WTC11 (cell line): ENCODE data around the gene UNC13C. TPM values are rescaled to one million over a fixed set of nuclear protein-coding genes. Genes with fewer than 3 reads are reported as not detected.

Experiments
- ATAC-seq: fragments of 200-7000 bp; cut with Tn5 transposase; 2 replicates; pipeline ENCODE4 v1.10.0; 2021; ENCODE audit warnings: mild to moderate bottlenecking, moderate library complexity
- CTCF ChIA-PET: fragments of 300-600 bp; sonication (Branson Sonifier 250); formaldehyde crosslinking; loops from one replicate; lab custom pipeline; 2021; ENCODE audit warnings: antibody characterized with exemption; lab: Charles Lee
- POLR2A ChIA-PET: fragments of 350-600 bp; sonication (Branson Sonifier 250); formaldehyde crosslinking; loops from one replicate; lab custom pipeline; 2021; ENCODE audit warnings: antibody characterized with exemption; lab: Charles Lee
- DNase-seq: peaks from one replicate; pipeline ENCODE4 v3.0.0; 2021; ENCODE audit warnings: low spot score
- H3K27ac Mint-ChIP-seq: 2 replicates; pipeline ENCODE4 v1.8.0; 2021; ENCODE audit warnings: mixed read lengths
- H3K27me3 Mint-ChIP-seq: 2 replicates; pipeline ENCODE4 v1.8.0; 2021; ENCODE audit warnings: low read depth, mild to moderate bottlenecking, moderate library complexity, mixed read lengths
- H3K36me3 Mint-ChIP-seq: 2 replicates; pipeline ENCODE4 v1.8.0; 2021; ENCODE audit warnings: mixed read lengths
- H3K4me1 Mint-ChIP-seq: 2 replicates; pipeline ENCODE4 v1.8.0; 2022; ENCODE audit warnings: mixed read lengths
- H3K4me3 Mint-ChIP-seq: 2 replicates; pipeline ENCODE4 v1.8.0; 2021; ENCODE audit warnings: mild to moderate bottlenecking, moderate library complexity, mixed read lengths
- H3K9me3 Mint-ChIP-seq: 2 replicates; pipeline ENCODE4 v1.8.0; 2021; ENCODE audit warnings: mixed read lengths
- ARID4B ChIP-seq: sonication (generic); formaldehyde crosslinking; IDR thresholded peaks from 2 replicates; pipeline ENCODE4 v1.8.0; 2023; ENCODE audit warnings: missing genetic modification reagents, mild to moderate bottlenecking, borderline replicate concordance
- ATF2 ChIP-seq: sonication (generic); formaldehyde crosslinking; IDR thresholded peaks from 2 replicates; pipeline ENCODE4 v1.8.1; 2022; ENCODE audit warnings: low read depth, missing genetic modification reagents, borderline replicate concordance
- ERG ChIP-seq: fragments of 250-450 bp; sonication (Bioruptor Pico); IDR thresholded peaks from 2 replicates; pipeline ENCODE4 v1.8.0; 2021; ENCODE audit warnings: mild to moderate bottlenecking
- FOXK1 ChIP-seq: sonication (generic); formaldehyde crosslinking; IDR thresholded peaks from 2 replicates; pipeline ENCODE4 v1.8.0; 2022; ENCODE audit warnings: mild to moderate bottlenecking, moderate library complexity, missing genetic modification reagents
- GABPB1 ChIP-seq: sonication (generic); formaldehyde crosslinking; IDR thresholded peaks from 2 replicates; pipeline ENCODE4 v1.8.1; 2023; ENCODE audit warnings: mild to moderate bottlenecking, missing genetic modification reagents
- IRF1 ChIP-seq: sonication (generic); formaldehyde crosslinking; IDR thresholded peaks from 2 replicates; pipeline ENCODE4 v1.8.0; 2023; ENCODE audit warnings: missing genetic modification reagents
- IRF2 ChIP-seq: sonication (generic); formaldehyde crosslinking; IDR thresholded peaks from 2 replicates; pipeline ENCODE4 v1.8.0; 2022; ENCODE audit warnings: low read depth, missing genetic modification reagents, borderline replicate concordance
- MLX ChIP-seq: sonication (generic); formaldehyde crosslinking; IDR thresholded peaks from 2 replicates; pipeline ENCODE4 v1.8.1; 2023; ENCODE audit warnings: mild to moderate bottlenecking, missing genetic modification reagents, moderate library complexity
- PRDM15 ChIP-seq: sonication (generic); formaldehyde crosslinking; IDR thresholded peaks from 2 replicates; pipeline ENCODE4 v1.8.0; 2022; ENCODE audit warnings: missing genetic modification reagents
- USF1 ChIP-seq: sonication (generic); formaldehyde crosslinking; IDR thresholded peaks from 2 replicates; pipeline ENCODE4 v1.8.0; 2022; ENCODE audit warnings: mild to moderate bottlenecking, missing genetic modification reagents
- USF2 ChIP-seq: sonication (generic); formaldehyde crosslinking; IDR thresholded peaks from 2 replicates; pipeline ENCODE4 v1.8.1; 2023; ENCODE audit warnings: mild to moderate bottlenecking, missing genetic modification reagents, moderate library complexity
- ZBTB43 ChIP-seq: sonication (generic); formaldehyde crosslinking; IDR thresholded peaks from 2 replicates; pipeline ENCODE4 v1.8.1; 2023; ENCODE audit warnings: mild to moderate bottlenecking, missing genetic modification reagents
- ZMAT4 ChIP-seq: fragments of 250-450 bp; sonication (Bioruptor Pico); IDR thresholded peaks from 2 replicates; pipeline ENCODE4 v1.9.0; 2021; ENCODE audit warnings: mild to moderate bottlenecking
- ZNF219 ChIP-seq: sonication (generic); formaldehyde crosslinking; IDR thresholded peaks from 2 replicates; pipeline ENCODE4 v1.8.0; 2023; ENCODE audit warnings: missing genetic modification reagents, mild to moderate bottlenecking, borderline replicate concordance
- ZNF512 ChIP-seq: sonication (generic); formaldehyde crosslinking; IDR thresholded peaks from 2 replicates; pipeline ENCODE4 v1.8.1; 2022; ENCODE audit warnings: missing genetic modification reagents, borderline replicate concordance
- total RNA-seq: library from RNA; stranded (reverse); gene quantifications from 3 replicates; pipeline ENCODE4 v1.2.3, GENCODE V29; 2021

UNC13C gene
- total RNA-seq, 1 experiment from 2014 or later = 0.07 TPM

GRCh38 chr15:54638666-54639065 lies 660.4 kb downstream of the UNC13C start:
- no peaks in the 10 kb centered on the region for H3K4me1 Mint-ChIP-seq
- CTCF ChIA-PET = no interaction called here
- no peak overlapping the region for H3K27ac Mint-ChIP-seq
- H3K9me3 Mint-ChIP-seq = peaks cover 27% of the 10 kb centered on the region
- H3K36me3 Mint-ChIP-seq = no peaks in the 10 kb centered on the region
- no peaks in the 10 kb centered on the region; the same call in 1 of the 2 replicates for H3K27me3 Mint-ChIP-seq
- no peak for ATAC-seq
- POLR2A ChIA-PET = no interaction called here
- no peak for DNase-seq
- no peak overlapping the region for H3K4me3 Mint-ChIP-seq
- no peak for TF ChIP-seq FOXK1 (CRISPR knock-in tag)
- no peak for TF ChIP-seq USF1
- no peak for TF ChIP-seq ZBTB43 (CRISPR knock-in tag)
- no peak for TF ChIP-seq PRDM15
- no peak for TF ChIP-seq USF2
- TF ChIP-seq ERG (CRISPR knock-in tag) = no peak
- no peak for TF ChIP-seq ATF2 (CRISPR knock-in tag)
- no peak for TF ChIP-seq GABPB1 (CRISPR knock-in tag)
- TF ChIP-seq ZNF219 (CRISPR knock-in tag) = no peak
- no peak for TF ChIP-seq ZMAT4 (CRISPR knock-in tag)

- Mint-ChIP-seq H3K27ac (no peak overlapping the region), H3K9me3 (peaks cover 27% of the 10 kb centered on the region), H3K4me1 (no peaks in the 10 kb centered on the region), H3K27me3 (no peaks in the 10 kb centered on the region; the same call in 1 of the 2 replicates), H3K4me3 (no peak overlapping the region), H3K36me3 (no peaks in the 10 kb centered on the region)
- CTCF ChIA-PET = no interaction called here
- no peak for DNase-seq
- POLR2A ChIA-PET = no interaction called here
- no peak for ATAC-seq
- TF ChIP-seq IRF1 (CRISPR knock-in tag) (no peak), MLX (CRISPR knock-in tag) (no peak), IRF2 (CRISPR knock-in tag) (no peak), ZNF512 (CRISPR knock-in tag) (no peak), ARID4B (no peak)
These were observed 662.6 kb downstream of the UNC13C start for GRCh38 chr15:54640873-54641272.
